SK-N-SH (cell line): ENCODE measurements around the gene EIPR1. TPM values are rescaled to one million over a fixed set of nuclear protein-coding genes. Genes with fewer than 3 reads are reported as not detected.

ENCODE experiments used
- CTCF ChIA-PET: fragments of 300-600, 350-600 bp; formaldehyde crosslinking; extraction: SDS; loops from one replicate; lab custom pipeline; 2021; lab: Yijun Ruan, JAX
- POLR2A ChIA-PET: fragments of 350-600 bp; sonication (Branson Sonifier 250); formaldehyde crosslinking; extraction: SDS; loops from one replicate; lab custom pipeline; 2020; ENCODE audit warnings: antibody characterized with exemption, inconsistent platforms; lab: Yijun Ruan, JAX
- DNase-seq: peaks from one replicate; pipeline ENCODE4 v3.0.0; 2012
- H2AFZ ChIP-seq: fragments of 200-600 bp; sonication (generic); 2 replicates; pipeline ENCODE4 v1.8.1; 2016; ENCODE audit warnings: antibody characterized with exemption, mild to moderate bottlenecking, low read depth
- H3F3A ChIP-seq: fragments of 200-600 bp; sonication (generic); replicated peaks from 2 replicates; pipeline ENCODE3; 2016; ENCODE audit warnings: antibody characterized with exemption, mild to moderate bottlenecking; ENCODE audit not compliant: insufficient read depth
- H3K27ac ChIP-seq, 2 experiments: fragments of 200-500 bp in 1 of 2; fragments of 200-600 bp in 1 of 2; sonication (Bioruptor generic) in 1 of 2; sonication (generic), shearing (Covaris generic) in 1 of 2; 2 replicates each; pipeline versions ENCODE4 v1.5.1 to v1.6.1; 2014 to 2016; ENCODE audit warnings: low read depth in 2 of 2, inconsistent platforms in 1 of 2, low read length in 1 of 2, mild to moderate bottlenecking in 1 of 2, mixed read lengths in 1 of 2
- H3K27me3 ChIP-seq: fragments of 200-600 bp; sonication (generic), shearing (Covaris generic); 2 replicates; pipeline ENCODE4 v1.6.1; 2016; ENCODE audit warnings: mixed run types; ENCODE audit not compliant: insufficient read depth
- H3K36me3 ChIP-seq, 2 experiments: fragments of 200-500 bp in 1 of 2; fragments of 200-600 bp in 1 of 2; sonication (Bioruptor generic) in 1 of 2; sonication (generic) in 1 of 2; replicated peaks in 1 of 2; 2 replicates each; pipeline versions ENCODE3 to v1.5.1; 2014 to 2016; ENCODE audit warnings: low read length in 1 of 2, mild to moderate bottlenecking in 1 of 2; ENCODE audit not compliant: insufficient read depth in 2 of 2, control insufficient read depth in 1 of 2
- H3K4me1 ChIP-seq, 2 experiments: fragments of 200-500 bp in 1 of 2; fragments of 200-600 bp in 1 of 2; sonication (Bioruptor generic) in 1 of 2; sonication (generic), shearing (Covaris generic) in 1 of 2; 2 replicates each; pipeline versions ENCODE4 v1.5.1 to v1.6.1; 2014 to 2016; ENCODE audit warnings: low read depth in 1 of 2, low read length in 1 of 2, mixed run types in 1 of 2; ENCODE audit not compliant: insufficient read depth in 2 of 2, control insufficient read depth in 1 of 2
- H3K4me2 ChIP-seq: fragments of 200-600 bp; sonication (generic), shearing (Covaris generic); 2 replicates; pipeline ENCODE4 v1.6.1; 2017; ENCODE audit warnings: mixed run types
- H3K4me3 ChIP-seq, 2 experiments: fragments of 200-500 bp in 1 of 2; fragments of 200-600 bp in 1 of 2; sonication (Bioruptor generic) in 1 of 2; sonication (generic), shearing (Covaris generic) in 1 of 2; 2 replicates each; pipeline versions ENCODE4 v1.5.1 to v1.8.1; 2014 to 2016; ENCODE audit warnings: low read depth in 2 of 2, inconsistent platforms in 1 of 2, low read length in 1 of 2, mild to moderate bottlenecking in 1 of 2, mixed read lengths in 1 of 2, moderate library complexity in 1 of 2
- H3K79me2 ChIP-seq: fragments of 200-600 bp; sonication (generic); 2 replicates; pipeline ENCODE4 v1.8.1; 2017; ENCODE audit warnings: mild to moderate bottlenecking; ENCODE audit not compliant: insufficient read depth
- H3K9ac ChIP-seq: fragments of 200-600 bp; sonication (generic); 2 replicates; pipeline ENCODE4 v1.6.1; 2017; ENCODE audit warnings: mixed run types
- H3K9me2 ChIP-seq: fragments of 200-600 bp; sonication (generic); 2 replicates; pipeline ENCODE4 v1.6.1; 2017; ENCODE audit warnings: mixed run types
- H3K9me3 ChIP-seq: fragments of 200-600 bp; sonication (generic); 2 replicates; pipeline ENCODE4 v1.6.1; 2017; ENCODE audit warnings: mixed run types, mild to moderate bottlenecking, moderate library complexity
- H4K20me1 ChIP-seq: fragments of 200-600 bp; sonication (generic); 2 replicates; pipeline ENCODE4 v1.6.1; 2017; ENCODE audit warnings: mild to moderate bottlenecking, mixed run types; ENCODE audit not compliant: insufficient read depth
- EZH2phosphoT487 ChIP-seq: fragments of 200-600 bp; sonication (generic); IDR thresholded peaks from 2 replicates; pipeline ENCODE4 v1.6.1; 2017; ENCODE audit warnings: low read depth, mixed run types, mild to moderate bottlenecking, antibody characterized with exemption, moderate library complexity, borderline replicate concordance
- FOSL2 ChIP-seq: IDR thresholded peaks from 2 replicates; pipeline ENCODE4 v1.4.0; 2012; ENCODE audit warnings: low read depth, mild to moderate bottlenecking, moderate library complexity, borderline replicate concordance
- FOXJ3 ChIP-seq: sonication (generic); formaldehyde crosslinking; IDR thresholded peaks from 2 replicates; pipeline ENCODE4 v1.5.1; 2020; ENCODE audit warnings: mild to moderate bottlenecking, missing genetic modification reagents
- GABPA ChIP-seq: IDR thresholded peaks from 2 replicates; pipeline ENCODE4 v1.4.0; 2012; ENCODE audit warnings: low read depth, mild to moderate bottlenecking
- JUND ChIP-seq: IDR thresholded peaks from 2 replicates; pipeline ENCODE4 v1.4.0; 2012
- MXI1 ChIP-seq: IDR thresholded peaks from 2 replicates; pipeline ENCODE4 v1.6.1; 2012; ENCODE audit warnings: mild to moderate bottlenecking, low read depth, low read length, improper control_type of control experiment
- RCOR1 ChIP-seq: fragments of 150-350 bp; IDR thresholded peaks from 2 replicates; pipeline ENCODE4 v1.6.1; 2017; ENCODE audit warnings: antibody characterized with exemption, low read length
- RFX5 ChIP-seq: IDR thresholded peaks from 2 replicates; pipeline ENCODE4 v1.6.1; 2012; ENCODE audit warnings: mild to moderate bottlenecking, improper control_type of control experiment, low read length
- SIN3A ChIP-seq: IDR thresholded peaks from 2 replicates; pipeline ENCODE4 v1.6.1; 2012; ENCODE audit warnings: low read depth, mild to moderate bottlenecking, low read length, moderate library complexity, borderline replicate concordance
- TAF1 ChIP-seq: IDR thresholded peaks from 2 replicates; pipeline ENCODE4 v1.6.1; 2012; ENCODE audit warnings: low read depth, mild to moderate bottlenecking, low read length, moderate library complexity, borderline replicate concordance
- TCF12 ChIP-seq: IDR thresholded peaks from 2 replicates; pipeline ENCODE4 v1.4.0; 2012
- TEAD4 ChIP-seq: IDR thresholded peaks from 2 replicates; pipeline ENCODE4 v1.4.0; 2012; ENCODE audit warnings: mild to moderate bottlenecking, borderline replicate concordance; ENCODE audit not compliant: insufficient read depth
- USF1 ChIP-seq: IDR thresholded peaks from 2 replicates; pipeline ENCODE4 v1.4.0; 2012; ENCODE audit warnings: low read depth, borderline replicate concordance
- USF2 ChIP-seq: fragments of 150-350 bp; IDR thresholded peaks from 2 replicates; pipeline ENCODE4 v1.6.1; 2017; ENCODE audit warnings: antibody characterized with exemption, low read length, low read depth, borderline replicate concordance
- ZBTB33 ChIP-seq: IDR thresholded peaks from 2 replicates; pipeline ENCODE4 v1.4.0; 2012; ENCODE audit warnings: low read depth, borderline replicate concordance
- WGBS: methylation state at CpG from one replicate; pipeline ENCODE4 v1.1.6; 2017; ENCODE audit warnings: low lambda C conversion rate; 5-methylcytosine and 5-hydroxymethylcytosine counted together
- polyA plus RNA-seq, 3 experiments: library from polyadenylated mRNA; depleted of rRNA; stranded (reverse); fragments of >200 nt; gene quantifications; 2 replicates each; pipeline ENCODE4 v1.2.3, GENCODE V29; 2012

EIPR1 gene
- polyA plus RNA-seq, 1 of the 3 experiments (the other 2 are of a cell fraction), result 85.9 TPM

- H2AFZ ChIP-seq, result no peak overlapping the region
- H3K79me2 ChIP-seq, result peaks cover 4% of the 10 kb centered on the region; the same call in 1 of the 2 replicates
- H3K27ac ChIP-seq, result no peak overlapping the region
- H3K9me3 ChIP-seq, result no peaks in the 10 kb centered on the region
- no peaks in the 10 kb centered on the region for H3K27me3 ChIP-seq
- H3K9ac ChIP-seq, result no peak overlapping the region
- 96% methylated on average over 10 of the region's 10 CpGs for WGBS
- no peak for DNase-seq
- no peak overlapping the region for H3K4me2 ChIP-seq
- no peak for TF ChIP-seq JUND
- TF ChIP-seq SIN3A, result no peak
- no peak for TF ChIP-seq TCF12
- no peak for TF ChIP-seq MXI1
- TF ChIP-seq RFX5, result no peak
- no peak for TF ChIP-seq USF1
- no peak for TF ChIP-seq FOSL2
- POLR2A ChIA-PET, result no interaction called here
- H3K36me3 ChIP-seq, result peaks cover 18 to 33% of the 10 kb centered on the region in 2 experiments
- no peaks in the 10 kb centered on the region for H3K9me2 ChIP-seq
- CTCF ChIA-PET, result interaction anchor here (1.1 to 1.8 kb wide), 3 partner anchors 10 to 39 kb away, joined by 3 read pairs; no protein-coding TSS in a partner anchor
- peaks cover 5% of the 10 kb centered on the region; the same call in 1 of the 2 replicates for H4K20me1 ChIP-seq
- H3K4me3 ChIP-seq, result no peak overlapping the region
- no peaks in the 10 kb centered on the region for H3F3A ChIP-seq
- peaks cover 0 to 11% of the 10 kb centered on the region in 2 experiments; a peak in 1 of 4 replicates for H3K4me1 ChIP-seq
These were observed 123.1 kb downstream of the EIPR1 start for GRCh38 chr2:3254442-3254941.

GRCh38 chr2:3253913-3254441 lies 123.6 kb downstream of the EIPR1 start:
- no peaks in the 10 kb centered on the region for H3K27me3 ChIP-seq
- TF ChIP-seq GABPA (no peak), USF2 (no peak), TEAD4 (no peak), FOXJ3 (CRISPR knock-in tag) (no peak), TAF1 (no peak), ZBTB33 (no peak), RCOR1 (no peak), EZH2phosphoT487 (no peak)
- POLR2A ChIA-PET, result no interaction called here
- H4K20me1 ChIP-seq, result peaks cover 5% of the 10 kb centered on the region; the same call in 1 of the 2 replicates
- H3K9me2 ChIP-seq, result no peaks in the 10 kb centered on the region
- CTCF ChIA-PET, result interaction anchor here (1.1 to 1.8 kb wide), 3 partner anchors 9 to 38 kb away, joined by 3 to 4 read pairs (median 3); no protein-coding TSS in a partner anchor
- no peak overlapping the region for H3K4me2 ChIP-seq
- no peak for DNase-seq
- H2AFZ ChIP-seq, result no peak overlapping the region
- peaks cover 2% of the 10 kb centered on the region; the same call in 1 of the 2 replicates for H3K79me2 ChIP-seq
- H3K4me3 ChIP-seq, result no peak overlapping the region
- peaks cover 0 to 11% of the 10 kb centered on the region in 2 experiments; a peak in 1 of 4 replicates for H3K4me1 ChIP-seq
- H3F3A ChIP-seq, result no peaks in the 10 kb centered on the region
- no peak overlapping the region; a peak in 1 of 4 replicates for H3K27ac ChIP-seq
- H3K9me3 ChIP-seq, result no peaks in the 10 kb centered on the region
- WGBS, result 96% methylated on average over 15 of the region's 15 CpGs
- no peak overlapping the region for H3K9ac ChIP-seq
- peaks cover 20 to 33% of the 10 kb centered on the region in 2 experiments for H3K36me3 ChIP-seq
